Stimulated activated naive CD4-positive, alpha-beta T cell treated with Interleukin-2 at 50 U/mL for 16 hours (primary cell): ENCODE measurements around the gene DCST2.
A peak's percentile ranks its signal among the peaks of the same experiment; 100 is the strongest.
"Not testable (repeated sequence)": the region's sequence is repeated elsewhere in the genome, so short reads cannot be mapped to it uniquely, and the experiment has no call there.

Experiments used
- DNase-seq: peaks from one replicate; lab custom pipeline; 2025; lab: John Stamatoyannopoulos, UW

The DCST2 gene

DNA sequence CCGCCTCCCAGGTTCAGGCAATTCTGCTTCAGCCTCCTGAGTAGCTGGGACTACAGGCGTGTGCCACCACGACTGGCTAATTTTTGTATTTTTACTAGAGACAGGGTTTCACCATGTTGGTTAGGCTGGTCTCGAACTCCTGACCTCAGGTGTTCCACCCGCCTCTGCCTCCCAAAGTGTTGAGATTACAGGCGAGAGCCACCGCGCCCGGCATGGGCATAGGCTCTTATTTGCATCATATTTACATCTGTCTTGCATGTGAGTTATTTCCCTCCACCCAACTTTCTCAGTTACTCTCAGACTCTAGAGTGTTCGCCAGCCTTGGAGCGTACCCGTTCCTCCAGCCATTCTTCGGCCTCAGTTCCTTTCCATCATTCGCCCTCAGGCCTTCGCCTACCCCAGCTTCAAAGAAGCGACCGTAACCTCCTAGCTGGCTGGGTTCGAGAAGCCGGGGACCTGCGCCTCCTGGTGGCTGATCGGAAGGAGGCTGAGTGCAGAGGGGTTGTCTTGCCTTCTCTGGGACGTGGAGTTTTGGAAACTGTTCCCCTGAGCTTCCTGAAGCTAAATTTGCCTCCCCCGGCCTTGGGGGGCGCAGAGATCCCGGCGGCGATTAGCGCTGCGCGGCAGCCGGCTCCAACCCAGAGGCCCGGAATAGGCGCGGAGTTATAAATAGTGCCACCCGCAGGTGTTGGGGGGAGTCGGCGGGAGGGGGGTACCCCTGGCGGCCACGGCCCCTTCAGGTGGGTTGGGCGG is 34.6 kb downstream of the DCST2 start:
- DNase-seq = peak; percentile 64

DNA sequence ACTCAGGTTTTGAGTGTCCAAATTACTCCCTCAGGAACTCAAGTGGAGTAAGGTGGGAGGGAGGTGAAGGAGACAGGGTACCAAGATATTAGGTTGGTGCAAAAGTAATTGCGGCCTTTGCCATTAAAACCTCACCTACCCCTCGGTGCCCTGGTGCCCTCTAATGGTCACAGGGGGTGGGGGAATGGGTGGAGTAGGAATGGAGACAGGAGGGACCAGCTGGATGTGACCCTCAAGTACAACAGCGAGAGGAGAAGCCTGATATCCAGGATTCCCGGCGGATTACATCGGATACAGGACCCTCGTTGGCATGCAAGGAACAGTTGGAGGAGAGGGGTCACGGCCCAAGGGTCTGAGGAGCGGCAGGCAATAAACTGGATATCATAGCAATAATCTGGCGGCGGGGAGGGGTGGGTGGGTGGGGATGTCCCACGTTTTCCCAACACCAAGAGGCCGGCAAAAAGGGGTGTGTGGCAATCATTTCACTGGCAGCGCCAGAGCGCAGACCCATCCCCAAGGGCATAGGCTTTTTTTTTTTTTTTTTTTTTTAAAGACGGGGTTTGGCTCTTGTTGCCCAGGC is 35.3 kb downstream of the DCST2 start:
- DNase-seq = no peak

DNA sequence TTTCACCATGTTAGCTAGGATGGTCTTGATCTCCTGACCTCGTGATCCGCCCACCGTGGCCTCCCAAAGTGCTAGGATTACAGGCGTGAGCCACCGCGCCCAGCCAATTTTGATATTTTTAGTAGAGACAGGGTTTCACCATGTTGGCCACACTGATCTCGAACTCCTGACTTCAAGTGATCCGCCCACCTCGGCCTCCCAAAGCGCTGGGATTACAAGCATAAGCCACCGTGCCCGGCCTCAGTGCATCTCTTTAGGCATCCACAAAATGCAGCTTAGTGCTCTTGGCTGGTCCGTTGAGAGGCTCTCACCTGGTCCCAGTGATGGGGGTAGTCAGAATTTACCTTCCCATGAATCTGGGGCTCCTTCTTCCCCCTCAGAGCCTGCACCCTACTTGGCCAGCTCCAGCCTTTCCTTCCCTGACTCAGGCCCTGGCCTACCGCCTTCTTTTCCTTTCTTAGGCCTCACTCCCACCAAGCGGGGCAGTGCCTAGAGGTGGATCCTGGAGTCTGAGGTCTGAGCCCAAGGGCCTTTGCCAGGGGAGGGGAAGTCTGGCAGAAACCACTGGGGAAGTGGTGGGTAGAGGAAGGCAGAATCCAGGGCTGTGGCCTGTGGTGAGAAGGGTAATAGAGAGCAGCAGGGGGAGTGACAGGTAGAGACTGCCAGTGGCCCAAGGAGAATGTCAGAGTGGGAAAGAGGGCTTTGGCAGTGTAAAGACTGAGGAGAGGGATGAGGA is 36.4 kb downstream of the DCST2 start:
- no peak for DNase-seq

DNA sequence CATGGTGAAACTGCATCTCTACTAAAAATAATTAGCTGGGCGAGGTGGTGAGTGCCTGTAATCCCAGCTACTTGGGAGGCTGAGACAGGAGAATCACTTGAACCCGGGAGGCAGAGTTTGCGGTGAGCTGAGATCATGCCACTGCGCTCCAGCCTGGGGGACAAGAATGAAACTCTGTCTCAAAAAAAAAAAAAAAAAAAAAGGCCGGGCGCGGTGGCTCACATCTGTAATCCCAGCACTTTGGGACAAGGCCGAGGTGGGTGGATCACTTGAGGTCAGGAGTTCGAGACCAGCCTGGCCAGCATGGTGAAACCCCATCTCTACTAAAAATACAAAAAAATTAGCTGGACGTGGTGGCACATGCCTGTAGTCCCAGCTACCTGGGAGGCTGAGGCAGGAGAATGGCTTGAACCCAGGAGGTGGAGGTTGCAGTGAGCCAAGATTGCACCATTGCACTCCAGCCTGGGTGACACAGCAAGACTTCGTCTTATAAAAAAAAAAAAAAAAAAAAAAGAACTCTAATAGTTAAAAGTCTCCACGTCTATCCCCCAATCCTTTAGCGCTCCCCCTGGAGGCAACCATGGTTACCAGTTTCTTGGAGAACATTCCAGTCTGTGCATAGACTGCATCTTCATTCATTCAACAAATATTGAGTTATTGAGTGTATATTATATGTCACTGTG is 38.1 kb downstream of the DCST2 start:
- not testable (repeated sequence) for DNase-seq

DNA sequence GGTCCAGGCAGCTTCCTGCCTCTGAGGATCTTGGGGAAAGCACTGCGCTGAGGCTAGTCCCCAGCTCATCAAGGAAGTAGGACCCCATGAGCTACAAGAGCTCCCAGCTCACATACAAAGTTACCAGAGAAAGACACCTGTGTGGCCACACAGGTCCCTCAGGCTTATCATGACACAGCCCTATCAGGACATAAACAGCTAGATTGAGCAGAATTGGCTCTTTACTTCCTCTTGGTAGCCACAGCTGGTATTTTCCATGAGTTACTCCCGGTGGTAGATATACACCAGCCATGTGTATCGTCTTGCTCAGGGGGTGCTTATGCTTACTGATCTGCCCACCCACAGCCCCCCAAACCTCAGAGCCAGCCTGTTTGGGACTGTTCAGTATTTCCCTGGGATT is 39.0 kb downstream of the DCST2 start:
- DNase-seq = no peak

DNA sequence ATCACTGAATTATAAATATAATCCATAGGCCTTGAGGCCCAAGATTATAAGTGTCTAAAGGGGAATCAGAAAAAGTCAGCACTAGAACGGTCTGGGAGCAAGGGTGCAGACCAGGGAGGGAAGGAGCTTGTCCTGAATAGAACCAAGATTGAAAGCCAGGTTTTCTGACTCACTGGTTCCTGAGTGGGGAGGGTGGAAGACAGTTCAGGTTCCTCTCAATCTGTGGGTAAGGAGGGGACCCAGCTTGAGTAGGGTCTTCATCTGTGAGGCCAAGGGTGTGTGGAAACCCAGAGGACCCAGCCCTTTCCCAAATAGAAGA is 39.4 kb downstream of the DCST2 start:
- DNase-seq = no peak

DNA sequence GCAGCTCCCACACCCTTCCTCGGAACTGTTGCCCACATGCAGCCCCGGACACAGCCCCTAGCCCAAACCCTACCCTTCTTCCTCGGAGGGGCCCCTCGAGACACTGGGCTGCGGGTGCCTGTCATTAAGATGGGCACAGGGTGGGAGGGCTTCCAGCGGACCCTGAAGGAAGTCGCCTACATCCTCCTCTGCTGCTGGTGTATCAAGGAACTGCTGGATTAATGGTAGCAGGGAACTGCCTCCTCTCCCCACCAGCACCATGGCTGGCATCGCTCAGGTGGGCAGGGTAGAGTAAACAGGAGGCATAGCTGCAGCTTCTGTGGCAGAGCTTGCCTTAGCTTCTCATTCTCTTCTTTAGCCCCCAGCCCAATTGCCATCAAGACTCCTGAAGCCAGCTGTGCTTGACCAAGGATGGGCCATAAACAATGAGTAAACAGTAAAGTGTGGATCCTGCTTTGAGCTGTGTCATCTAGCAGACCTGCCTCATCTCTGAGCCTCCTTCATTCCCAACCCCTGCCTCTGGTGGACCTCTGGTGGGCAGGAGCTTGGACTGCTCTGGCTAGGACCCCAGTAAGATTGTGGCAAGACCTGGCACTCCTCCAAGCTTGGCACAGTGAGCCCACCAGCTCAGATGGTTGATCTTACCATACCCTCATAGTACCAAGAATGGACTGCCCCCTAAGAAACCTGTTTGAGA is 39.9 kb downstream of the DCST2 start, which contains the start of gene LENEP:
LENEP (plus strand) TSS at position 15 of the 697 bp plus-strand sequence; CDS start at position 37, 22 bp downstream.
- no peak for DNase-seq

DNA sequence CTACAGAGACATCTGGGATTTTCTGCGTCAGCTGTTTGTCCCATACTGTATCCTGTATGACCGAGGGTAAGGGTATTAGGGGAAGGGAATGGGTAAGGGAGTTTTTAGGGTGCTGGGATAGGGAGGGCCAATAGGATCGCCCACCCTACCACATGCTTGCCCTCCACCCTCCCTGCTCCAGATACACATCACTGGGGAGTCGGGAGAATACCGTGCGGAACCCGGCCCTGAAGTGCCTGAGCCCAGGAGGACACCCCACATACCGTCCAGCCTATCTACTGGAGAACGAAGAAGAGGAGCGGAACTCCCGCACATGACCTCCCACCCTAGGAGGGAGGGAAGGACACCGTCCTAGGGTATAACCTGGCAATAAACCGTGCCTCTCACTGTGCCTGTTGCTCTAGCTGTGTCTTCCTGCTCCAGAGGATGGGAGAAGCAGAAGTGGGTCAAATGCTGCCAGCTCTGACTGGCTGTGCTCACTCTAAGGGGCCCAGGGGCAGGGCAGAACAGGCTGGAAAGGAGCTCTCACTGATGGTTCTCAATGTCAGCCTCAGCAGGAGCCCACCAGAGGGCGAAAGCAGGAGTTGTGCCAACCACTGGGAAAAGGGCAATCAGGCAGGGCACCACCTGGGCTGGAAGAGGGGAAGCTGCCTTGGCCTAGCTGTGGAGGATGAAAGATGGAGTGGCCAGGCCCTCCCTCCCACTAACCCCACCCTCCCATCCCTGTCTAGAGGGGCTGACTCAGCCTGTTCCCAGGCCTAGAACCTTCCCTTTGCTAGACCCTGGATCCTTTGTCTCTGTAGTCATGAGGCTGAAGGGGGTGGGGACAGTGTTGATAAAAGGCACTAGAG is 40.6 kb downstream of the DCST2 start:
- DNase-seq = no peak

DNA sequence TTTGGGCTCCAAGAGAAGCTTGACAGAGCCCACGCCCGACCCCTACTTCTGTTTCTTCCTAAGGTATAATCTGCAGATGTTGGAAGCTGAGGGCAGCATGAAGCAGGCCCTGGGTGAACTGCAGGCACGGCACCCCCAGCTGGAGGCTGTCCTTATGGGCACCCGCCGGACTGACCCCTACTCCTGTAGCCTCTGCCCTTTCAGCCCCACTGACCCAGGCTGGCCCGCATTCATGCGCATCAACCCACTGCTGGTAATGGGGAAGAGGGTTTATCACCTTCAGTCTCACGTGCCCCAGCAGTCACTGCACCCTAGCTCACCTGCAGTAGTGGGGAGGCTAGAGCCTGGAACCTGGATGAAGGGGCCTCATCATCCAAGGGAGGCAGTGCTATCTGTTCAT is 43.3 kb downstream of the DCST2 start:
- no peak for DNase-seq

DNA sequence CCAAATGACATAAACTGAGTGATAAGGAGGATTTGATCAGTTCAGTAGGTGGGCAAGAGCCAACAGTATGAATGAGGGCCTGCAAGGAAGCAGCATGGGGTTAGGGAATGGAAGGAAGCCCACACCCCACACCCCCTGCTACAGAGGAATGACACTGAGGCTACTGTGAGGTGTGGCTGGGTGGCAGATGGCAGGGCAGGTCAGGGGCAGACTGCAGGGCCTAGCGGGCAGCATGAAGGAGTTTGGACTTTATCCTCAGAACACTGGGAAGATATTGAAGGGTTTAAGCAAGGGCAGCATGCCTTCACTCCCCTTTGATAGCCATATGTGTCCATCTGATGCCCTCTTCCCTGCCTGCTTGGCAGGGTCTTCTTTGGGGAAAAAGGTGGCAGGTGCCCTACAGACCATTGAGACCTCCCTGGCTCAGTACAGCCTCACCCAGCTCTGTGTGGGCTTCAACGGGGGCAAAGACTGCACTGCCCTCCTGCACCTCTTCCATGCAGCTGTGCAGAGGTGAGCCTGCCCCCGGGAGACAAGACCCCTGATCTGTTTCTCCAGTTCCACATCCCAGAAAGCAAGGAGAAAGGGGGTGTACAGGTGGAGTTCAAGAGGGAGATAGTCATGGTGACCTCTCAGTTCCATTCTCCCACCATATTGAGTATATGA is 44.3 kb downstream of the DCST2 start:
- no peak for DNase-seq

DNA sequence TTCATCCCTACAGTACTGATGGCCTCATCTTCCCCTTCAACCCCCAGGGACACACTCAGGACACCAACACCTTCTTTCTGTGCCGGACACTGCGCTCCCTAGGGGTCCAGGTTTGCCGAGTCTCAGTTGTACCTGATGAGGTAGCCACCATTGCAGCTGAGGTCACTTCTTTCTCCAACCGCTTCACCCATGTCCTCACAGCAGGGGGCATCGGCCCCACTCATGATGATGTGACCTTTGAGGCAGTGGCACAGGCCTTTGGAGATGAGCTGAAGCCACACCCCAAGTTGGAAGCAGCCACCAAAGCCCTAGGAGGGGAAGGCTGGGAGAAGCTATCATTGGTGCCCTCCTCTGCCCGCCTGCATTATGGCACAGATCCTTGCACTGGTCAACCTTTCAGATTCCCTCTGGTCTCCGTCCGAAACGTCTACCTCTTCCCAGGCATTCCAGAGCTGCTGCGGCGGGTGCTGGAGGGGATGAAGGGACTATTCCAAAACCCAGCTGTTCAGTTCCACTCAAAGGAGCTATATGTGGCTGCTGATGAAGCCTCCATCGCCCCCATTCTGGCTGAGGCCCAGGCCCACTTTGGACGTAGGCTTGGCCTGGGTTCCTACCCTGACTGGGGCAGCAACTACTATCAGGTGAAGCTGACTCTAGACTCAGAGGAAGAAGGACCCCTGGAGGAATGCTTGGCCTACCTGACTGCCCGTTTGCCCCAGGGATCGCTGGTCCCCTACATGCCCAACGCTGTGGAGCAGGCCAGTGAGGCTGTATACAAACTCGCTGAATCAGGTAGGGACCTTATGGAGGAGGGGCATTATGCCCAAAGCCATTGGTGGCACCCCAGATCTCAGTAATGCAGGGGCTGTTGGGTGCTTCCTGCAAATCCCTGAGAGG is 45.3 kb downstream of the DCST2 start:
- no peak for DNase-seq

DNA sequence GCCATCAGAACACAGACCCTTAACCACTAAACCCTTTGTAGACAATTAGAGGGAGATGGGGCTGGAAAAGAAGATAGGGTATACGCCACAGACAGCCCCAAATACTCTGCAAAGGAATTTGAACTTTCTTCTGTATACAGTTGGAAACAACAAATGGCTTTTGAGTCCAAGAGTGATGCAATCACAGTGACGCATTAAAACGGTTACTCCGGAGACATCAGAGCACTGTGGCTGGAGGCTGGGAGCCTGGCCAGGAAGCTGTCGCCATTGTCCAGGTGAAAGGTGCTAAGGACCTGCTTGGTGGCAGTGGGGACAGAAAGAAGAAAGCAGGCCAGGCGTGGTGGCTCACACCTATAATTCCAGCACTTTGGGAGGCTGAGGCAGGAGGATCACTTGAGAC is 46.3 kb downstream of the DCST2 start:
- DNase-seq = no peak

DNA sequence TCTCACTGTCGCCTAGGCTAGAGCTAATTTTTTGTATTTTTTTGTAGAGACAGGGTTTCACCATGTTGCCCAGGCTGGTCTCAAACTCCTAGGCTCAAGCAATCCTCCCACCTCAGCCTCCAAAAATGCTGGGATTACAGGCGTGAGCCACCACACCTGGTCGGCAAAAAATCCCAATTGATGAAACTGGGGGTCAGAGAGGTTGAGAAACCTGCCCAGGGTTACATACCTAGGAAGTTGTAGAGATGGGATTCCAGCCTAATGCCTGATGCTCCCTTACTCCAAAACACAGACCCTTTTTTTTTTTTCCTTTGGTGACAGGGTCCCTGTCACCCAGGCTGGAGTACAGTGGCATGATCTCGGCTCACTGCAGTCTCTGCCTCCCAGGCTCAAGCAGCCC is 46.8 kb downstream of the DCST2 start:
- not testable (repeated sequence) for DNase-seq

DNA sequence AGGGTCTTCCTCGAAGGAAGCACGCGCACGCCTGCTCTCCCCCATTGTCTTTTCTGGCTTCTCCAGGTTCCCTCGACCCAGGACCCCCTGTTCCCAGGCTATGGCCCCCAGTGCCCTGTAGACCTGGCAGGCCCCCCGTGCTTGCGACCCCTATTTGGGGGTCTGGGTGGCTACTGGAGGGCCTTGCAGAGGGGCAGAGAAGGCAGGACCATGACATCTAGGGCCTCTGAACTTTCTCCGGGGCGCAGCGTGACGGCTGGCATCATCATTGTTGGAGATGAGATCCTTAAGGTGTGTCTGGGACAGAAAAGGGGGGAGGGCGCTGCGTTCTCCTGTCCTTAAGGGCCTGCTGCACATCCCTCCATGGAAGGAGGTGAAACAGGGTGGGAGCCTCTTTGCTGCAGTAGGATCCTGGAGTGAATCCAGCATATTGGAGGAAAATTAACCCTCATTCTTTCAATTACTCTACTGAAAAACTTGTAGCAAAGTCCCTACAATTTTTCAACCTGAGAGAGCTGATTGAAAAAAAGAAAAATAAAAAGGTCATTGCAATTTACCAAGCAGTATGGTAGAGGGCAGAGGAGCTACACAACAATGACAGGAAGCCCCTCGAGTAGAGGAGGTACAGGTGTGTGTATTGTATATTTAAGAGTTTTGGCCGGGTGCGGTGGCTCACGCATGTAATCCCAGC is 49.7 kb downstream of the DCST2 start:
- DNase-seq = no peak

DNA sequence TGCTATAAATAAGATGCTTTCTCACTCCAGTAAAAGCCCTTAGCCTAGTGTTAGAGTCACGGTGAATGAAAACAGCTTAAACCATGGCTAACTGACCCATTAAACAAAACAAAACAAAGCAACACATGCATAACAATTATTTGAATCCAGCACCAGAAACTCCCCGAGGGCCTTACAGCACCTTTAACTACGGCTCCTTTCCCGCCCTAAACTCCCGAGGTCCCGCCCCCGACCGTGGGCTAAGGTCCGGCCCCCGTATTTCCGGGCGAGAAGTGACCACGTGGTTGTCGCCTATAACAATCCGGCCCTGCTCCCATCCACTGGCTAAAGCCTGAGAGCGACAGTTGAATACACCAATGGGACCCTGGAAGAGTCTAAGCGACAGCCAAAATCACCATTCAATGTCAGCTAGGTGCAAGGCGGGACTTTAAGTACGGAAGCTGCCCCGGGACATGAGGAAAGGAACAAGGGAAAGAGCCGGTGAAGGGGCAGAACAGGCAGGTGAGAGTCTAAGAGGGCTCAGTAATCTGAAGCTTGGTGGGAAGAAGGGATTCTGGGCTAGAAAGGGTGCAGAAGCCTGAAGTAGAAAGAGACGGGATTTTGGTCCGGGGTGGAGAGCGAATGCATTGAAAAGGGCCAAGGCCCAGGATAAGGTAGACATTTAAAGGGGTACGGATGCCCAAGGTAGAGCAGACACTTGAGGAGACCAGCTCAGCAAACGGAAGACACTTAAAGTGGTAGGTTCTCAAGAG is 50.5 kb downstream of the DCST2 start, which contains the start of gene FLAD1:
FLAD1 (plus strand) TSS at position 448 of the 752 bp plus-strand sequence. CDS start 351 bp downstream, outside the sequence.
- peak; percentile 96 for DNase-seq

DNA sequence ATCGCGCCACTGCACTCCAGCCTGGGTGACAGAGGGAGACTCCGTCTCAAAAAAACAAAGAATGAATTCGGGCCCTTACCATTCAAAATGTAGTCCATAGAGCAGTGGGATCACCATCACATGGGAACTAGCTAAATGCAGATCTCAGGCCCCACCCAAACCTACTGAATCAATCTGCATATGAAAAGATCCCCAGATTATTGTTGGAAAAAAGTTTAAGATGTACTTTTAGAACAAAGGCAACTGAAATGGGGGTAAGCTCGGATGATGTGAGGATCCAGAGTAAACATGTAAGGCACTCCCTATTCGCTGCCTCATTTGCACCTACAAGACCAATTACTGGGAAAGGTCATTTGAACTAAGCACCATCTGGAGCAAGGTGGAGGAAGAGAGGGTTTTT is 51.2 kb downstream of the DCST2 start:
- DNase-seq = no peak

DNA sequence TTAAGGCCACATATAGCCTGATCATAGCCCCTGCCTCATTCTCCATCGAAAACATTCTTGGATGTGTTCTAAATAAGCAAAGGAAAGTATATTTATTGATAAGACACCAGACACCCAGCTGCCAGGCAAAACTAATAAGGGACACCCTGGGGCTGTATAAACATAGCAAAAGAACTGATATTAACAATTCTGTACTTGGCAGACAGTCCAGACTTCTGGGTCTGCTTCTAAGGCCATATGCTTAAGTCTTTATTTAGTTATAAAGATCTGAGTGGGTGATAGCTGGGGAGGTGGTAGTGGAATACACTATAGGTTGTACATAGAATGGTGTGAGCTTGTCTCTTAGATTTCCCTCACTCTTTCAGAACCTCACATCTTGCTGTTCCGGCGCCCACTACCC is 55.2 kb downstream of the DCST2 start:
- no peak for DNase-seq

DNA sequence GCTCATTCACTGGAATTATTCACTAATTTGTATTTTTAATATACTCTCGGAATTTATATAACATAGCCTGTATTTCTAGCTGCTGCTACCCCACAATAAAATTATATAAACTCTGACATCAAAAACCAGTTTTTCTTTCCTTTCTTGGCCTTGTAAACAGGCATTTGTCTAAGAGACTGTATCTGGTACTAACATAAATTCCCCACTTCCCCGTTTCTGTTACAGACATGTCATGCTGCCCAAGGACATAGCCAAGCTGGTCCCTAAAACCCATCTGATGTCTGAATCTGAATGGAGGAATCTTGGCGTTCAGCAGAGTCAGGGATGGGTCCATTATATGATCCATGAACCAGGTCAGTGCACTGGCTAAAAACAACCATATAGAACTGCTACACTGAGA is 55.8 kb downstream of the DCST2 start:
- DNase-seq = not testable (repeated sequence)
